GM15510 (cell line): Measurements from ENCODE around the gene LAMA1.

Source experiments
- POLR2A ChIP-seq: IDR thresholded peaks from 3 replicates; pipeline ENCODE4 v1.6.1; 2011; ENCODE audit warnings: borderline replicate concordance; ENCODE audit not compliant: insufficient read length; ENCODE audit errors: extremely low read depth

LAMA1 gene

DNA sequence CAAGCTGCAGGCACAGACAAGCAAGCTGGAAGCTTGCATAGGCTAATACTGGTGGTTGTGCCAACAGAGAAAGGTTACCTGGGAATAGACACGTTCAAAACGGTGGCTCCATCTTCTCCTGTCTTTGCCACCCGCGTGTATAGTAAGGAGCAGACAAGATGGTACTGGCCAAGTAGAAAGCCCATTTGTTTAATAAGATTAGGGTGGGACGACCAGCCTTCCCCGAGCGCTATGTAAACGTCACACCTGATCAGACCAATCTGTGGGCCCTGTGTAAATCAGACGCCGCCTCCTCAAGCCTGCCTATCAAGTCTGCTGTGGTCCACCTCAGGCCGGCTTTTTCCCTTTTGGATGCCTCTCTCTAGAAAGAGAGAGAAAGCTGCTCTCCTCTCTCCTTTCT, 189.2 kb downstream of the LAMA1 start:
- TF ChIP-seq POLR2A: no peak

DNA sequence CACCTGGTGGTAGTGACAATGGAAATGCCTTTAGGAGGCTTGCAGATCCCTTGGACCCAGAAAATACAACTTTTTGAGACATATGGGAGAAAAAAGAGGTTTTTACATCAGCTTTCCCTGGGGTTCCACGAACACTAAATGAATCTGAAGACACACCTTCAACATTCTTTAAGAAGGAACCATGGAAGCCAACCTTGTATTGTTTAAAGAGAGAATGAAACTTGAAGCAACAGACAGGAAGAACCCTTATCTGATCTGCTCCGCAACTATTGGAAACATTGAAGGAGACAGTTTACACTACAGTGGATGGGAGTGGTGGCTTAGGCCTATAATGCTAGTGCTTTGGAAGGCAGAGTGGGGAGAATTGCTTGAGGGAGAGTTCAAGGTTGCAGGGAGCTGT, 190.4 kb downstream of the LAMA1 start:
- TF ChIP-seq POLR2A: no peak

DNA sequence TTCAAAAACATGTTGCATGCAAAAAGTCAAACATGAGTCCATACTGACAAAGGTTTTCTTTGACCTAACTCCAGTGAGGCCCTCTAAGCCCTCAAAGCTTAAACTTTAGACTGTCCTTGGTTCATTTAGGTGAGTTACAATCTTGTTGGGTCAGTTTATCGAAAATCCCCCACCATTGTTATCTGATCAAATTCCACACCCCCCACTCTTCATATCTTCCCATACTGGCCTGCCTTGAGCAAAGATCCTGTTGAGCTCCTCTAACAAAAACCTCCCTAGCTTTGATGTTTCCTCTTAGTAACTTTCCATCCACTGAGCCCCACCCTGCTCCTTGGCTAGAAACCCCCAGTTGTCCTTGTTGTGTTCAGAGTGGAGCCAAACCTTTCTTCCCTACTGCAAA, 194.4 kb downstream of the LAMA1 start:
- TF ChIP-seq POLR2A: no peak

DNA sequence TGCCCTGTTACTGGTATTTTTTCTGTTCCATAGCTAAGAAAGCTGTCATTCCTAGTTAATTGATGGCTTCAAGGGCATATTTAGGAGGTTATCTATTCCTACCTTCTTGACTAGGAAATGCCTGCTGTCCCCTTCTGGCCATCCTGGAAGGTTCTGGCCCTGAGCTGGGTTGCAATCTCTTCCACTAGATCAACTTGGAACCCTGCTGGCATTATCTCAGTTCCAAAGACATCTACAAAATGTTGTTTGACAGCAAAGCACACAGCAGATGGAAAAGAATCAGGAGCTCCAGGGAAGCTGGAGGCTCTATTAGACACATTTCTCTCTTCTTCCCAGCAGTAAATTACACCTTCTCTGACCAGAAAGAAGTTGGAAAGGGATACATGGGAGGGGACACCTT, 196.0 kb downstream of the LAMA1 start:
- no peak for TF ChIP-seq POLR2A

DNA sequence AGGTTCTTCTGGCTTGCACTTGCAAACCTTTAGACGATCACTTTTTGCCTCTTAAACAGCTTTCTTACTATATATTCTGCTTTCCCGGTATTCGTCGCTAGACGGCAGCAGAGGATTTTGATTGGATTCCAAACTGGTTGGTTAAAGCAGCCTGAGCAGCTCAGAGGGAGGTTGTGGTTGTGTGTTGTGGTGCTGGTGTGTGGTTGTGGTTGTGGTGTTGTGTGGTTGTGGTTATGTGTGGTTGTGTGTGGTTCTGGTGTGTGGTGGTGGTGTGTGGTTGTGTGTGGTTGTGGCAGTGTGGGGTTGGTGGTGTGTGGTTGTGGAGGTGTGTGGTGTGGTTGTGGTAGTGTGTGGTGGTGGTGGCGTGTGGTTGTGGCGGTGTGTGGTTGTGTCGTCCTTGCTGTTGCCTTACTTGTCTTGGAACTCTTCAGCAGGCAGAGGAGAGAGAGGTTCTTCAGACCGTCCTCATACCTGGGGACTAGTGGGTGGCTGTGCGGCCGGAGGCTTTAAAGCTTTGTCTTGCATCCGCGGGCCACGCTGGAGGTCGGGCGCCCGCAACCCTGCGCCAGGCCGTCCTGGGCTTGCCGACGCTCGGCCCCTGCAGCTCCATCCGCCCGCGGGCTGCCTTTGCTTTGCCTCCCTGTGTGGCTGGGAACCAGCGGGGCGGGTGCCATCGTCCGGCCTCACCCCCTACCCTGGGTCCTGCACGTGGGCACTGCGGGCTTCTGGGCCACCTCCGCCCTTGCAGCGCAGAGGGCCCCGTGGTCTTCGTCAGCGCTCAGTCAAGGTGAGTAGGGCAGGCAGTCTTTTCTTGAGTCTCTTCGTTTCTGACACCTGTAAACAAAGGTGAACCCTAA, 197.3 kb downstream of the LAMA1 start:
- TF ChIP-seq POLR2A: no peak

DNA sequence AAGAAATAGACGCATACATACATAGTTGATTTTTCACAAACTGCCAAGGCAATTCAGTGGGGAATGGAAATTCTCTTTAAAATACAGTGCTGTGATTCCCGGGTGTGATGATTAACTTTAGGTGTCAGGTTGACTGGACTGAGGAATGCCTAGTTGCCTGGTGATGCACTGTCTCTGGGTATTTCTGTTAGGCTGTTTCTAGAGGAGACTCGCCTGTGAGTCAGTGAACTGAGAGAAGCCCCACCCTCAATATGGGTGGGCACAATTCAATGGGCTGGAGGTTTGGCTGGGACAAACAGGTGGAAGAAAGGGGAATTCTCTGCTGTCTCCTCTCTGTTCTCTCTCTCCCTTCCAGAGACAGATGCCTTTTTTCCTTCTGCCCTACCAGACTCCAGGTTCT, 200.5 kb downstream of the LAMA1 start:
- no peak for TF ChIP-seq POLR2A

DNA sequence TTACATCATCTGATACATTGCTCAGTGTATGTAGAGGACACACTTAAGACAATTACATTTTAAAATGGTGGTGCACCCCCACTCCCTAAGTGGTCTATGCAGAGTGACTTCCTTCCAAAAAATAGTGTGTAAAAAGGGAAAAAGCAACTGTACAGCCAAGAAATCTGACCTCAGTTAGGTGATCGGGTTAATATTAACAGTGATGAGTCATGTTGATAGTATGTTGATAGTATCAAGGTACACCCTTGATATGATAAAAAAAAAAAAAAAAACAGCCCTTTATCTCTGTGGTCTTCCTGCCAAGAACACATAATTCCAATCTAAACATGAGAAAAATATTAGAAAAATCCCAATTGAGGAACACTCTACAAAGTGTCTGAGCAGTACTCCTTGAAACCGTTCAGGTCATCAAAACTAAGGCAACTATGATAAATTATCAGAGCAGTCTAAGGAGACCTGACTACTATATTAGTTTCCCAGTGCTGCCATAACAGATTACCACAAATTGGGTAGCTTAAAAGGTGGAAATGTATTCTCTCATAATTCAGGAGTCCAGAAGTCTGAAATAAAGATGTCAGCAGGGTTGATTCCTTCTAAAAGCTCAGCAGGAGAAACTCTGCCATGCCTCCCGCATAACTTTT, 216.2 kb downstream of the LAMA1 start:
- TF ChIP-seq POLR2A: no peak

DNA sequence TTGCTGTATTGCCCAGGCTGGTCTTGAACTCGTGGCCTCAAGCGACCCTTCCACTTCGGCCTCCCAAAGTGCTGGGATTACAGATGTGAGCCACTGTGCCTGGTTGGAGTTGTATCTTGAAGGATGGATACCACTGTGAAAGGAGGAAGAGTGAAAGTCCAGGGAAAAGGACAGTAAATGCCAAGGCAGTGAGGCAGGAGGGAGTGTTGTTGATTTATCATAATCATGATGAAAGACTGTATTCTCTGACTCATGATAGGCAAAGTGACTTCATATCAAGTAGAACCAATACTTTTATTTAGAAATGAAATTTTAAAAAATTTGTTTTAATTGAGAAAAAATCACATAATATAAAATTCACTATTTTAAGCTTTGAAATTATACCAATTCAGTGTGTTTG, 225.8 kb downstream of the LAMA1 start:
- TF ChIP-seq POLR2A: no peak
